HCT116 (cell line): ENCODE data around the gene GTPBP2. TPM values are rescaled to one million over a fixed set of nuclear protein-coding genes. Genes with fewer than 3 reads are reported as not detected.

Source experiments
- ATAC-seq: fragments of 200-7000 bp; cut with Tn5 transposase; 2 replicates; pipeline ENCODE4 v1.9.1; 2020; ENCODE audit warnings: mild to moderate bottlenecking, moderate library complexity
- Bru-seq: library from RNA; stranded (reverse); fragments of 400-500 nt; gene quantifications from one replicate; lab custom pipeline; 2021; lab: Mats Ljungman, UMichigan
- BruChase-seq, 2 experiments: library from RNA; stranded (reverse); fragments of 400-500 nt; gene quantifications; one replicate each; lab custom pipeline; 2021; lab: Mats Ljungman, UMichigan
- BruUV-seq: library from RNA; stranded (reverse); fragments of 400-500 nt; replicated peaks from 2 replicates; lab custom pipeline; 2021; lab: Mats Ljungman, UMichigan
- CTCF ChIA-PET: fragments of 300-600 bp; sonication (Branson Sonifier 250); formaldehyde crosslinking; loops from one replicate; lab custom pipeline; 2021; ENCODE audit warnings: antibody characterized with exemption; lab: Charles Lee
- POLR2A ChIA-PET: fragments of 300-600, 350-600 bp; sonication (Branson Sonifier 250); formaldehyde crosslinking; loops from one replicate; lab custom pipeline; 2021; ENCODE audit warnings: antibody characterized with exemption; lab: Charles Lee
- RAD21 ChIA-PET, 2 experiments: fragments of 300-600 bp; sonication (Branson Sonifier 250); formaldehyde crosslinking; loops; one replicate each; lab custom pipeline; 2023; ENCODE audit warnings: low total read pairs in 2 of 2; ENCODE audit not compliant: uncharacterized antibody in 2 of 2, unreplicated experiment in 2 of 2, low non-redundant PET in 1 of 2; lab: Charles Lee
- DNase-seq: peaks from one replicate; pipeline ENCODE4 v3.0.0-alpha.2; 2010; ENCODE audit warnings: low read depth, low spot score
- H2AFZ ChIP-seq: fragments of 200-600 bp; shearing (Covaris generic), sonication (generic); 2 replicates; pipeline ENCODE4 v1.6.1; 2017; ENCODE audit warnings: low read depth, mixed run types, mixed read lengths, antibody characterized with exemption, low read length; ENCODE audit not compliant: poor library complexity, severe bottlenecking
- H3K27ac ChIP-seq: 2 replicates; pipeline ENCODE4 v1.5.1; 2012; ENCODE audit warnings: low read depth, low read length
- H3K27me3 ChIP-seq: fragments of 200-600 bp; sonication (generic); 2 replicates; pipeline ENCODE4 v1.6.1; 2016; ENCODE audit warnings: mixed run types, low read length, mixed read lengths; ENCODE audit not compliant: insufficient read depth
- H3K36me3 ChIP-seq, 2 experiments: fragments of 200-500 bp in 1 of 2; fragments of 200-600 bp in 1 of 2; sonication (Bioruptor generic) in 1 of 2; sonication (generic) in 1 of 2; 2 replicates each; pipeline versions ENCODE4 v1.5.1 to v1.6.1; 2014 to 2016; ENCODE audit warnings: low read length in 2 of 2, inconsistent platforms in 1 of 2, mixed read lengths in 1 of 2, mixed run types in 1 of 2; ENCODE audit not compliant: insufficient read depth in 2 of 2, control insufficient read depth in 1 of 2
- H3K4me1 ChIP-seq, 2 experiments: fragments of 200-600 bp in 1 of 2; sonication (generic) in 1 of 2; 2 replicates each; pipeline versions ENCODE4 v1.5.1 to v1.6.1; 2012 to 2017; ENCODE audit warnings: low read length in 2 of 2, inconsistent platforms in 1 of 2, mild to moderate bottlenecking in 1 of 2, mixed read lengths in 1 of 2, mixed run types in 1 of 2, moderate library complexity in 1 of 2; ENCODE audit not compliant: insufficient read depth in 2 of 2, control insufficient read depth in 1 of 2
- H3K4me2 ChIP-seq: fragments of 200-600 bp; sonication (generic); 2 replicates; pipeline ENCODE4 v1.6.1; 2017; ENCODE audit warnings: mixed run types, low read length, mixed read lengths
- H3K4me3 ChIP-seq, 2 experiments: fragments of 200-600 bp in 1 of 2; sonication (generic) in 1 of 2; replicated peaks in 1 of 2; 2 replicates each; pipeline ENCODE4 v1.5.1; 2011 to 2016; ENCODE audit warnings: low read length in 2 of 2, control low read depth in 1 of 2, low read depth in 1 of 2, mild to moderate bottlenecking in 1 of 2, mixed read lengths in 1 of 2, mixed run types in 1 of 2
- H3K79me2 ChIP-seq: fragments of 200-600 bp; sonication (generic); 2 replicates; pipeline ENCODE4 v1.6.1; 2017; ENCODE audit warnings: mild to moderate bottlenecking, mixed run types, low read length, moderate library complexity, mixed read lengths; ENCODE audit not compliant: insufficient read depth
- H3K9ac ChIP-seq: fragments of 200-600 bp; sonication (generic); 2 replicates; pipeline ENCODE4 v1.6.1; 2016; ENCODE audit warnings: low read length, mixed read lengths
- H3K9me2 ChIP-seq: fragments of 200-600 bp; sonication (generic), shearing (Covaris generic); 2 replicates; pipeline ENCODE4 v1.6.1; 2017; ENCODE audit warnings: mixed run types, mild to moderate bottlenecking, moderate library complexity; ENCODE audit not compliant: insufficient read depth
- H3K9me3 ChIP-seq, 2 experiments: fragments of 200-500 bp in 1 of 2; fragments of 200-600 bp in 1 of 2; sonication (Bioruptor generic) in 1 of 2; sonication (generic) in 1 of 2; 2 replicates each; pipeline ENCODE4 v1.6.1; 2014 to 2017; ENCODE audit warnings: low read length in 2 of 2, mixed read lengths in 2 of 2, inconsistent platforms in 1 of 2, low read depth in 1 of 2, mild to moderate bottlenecking in 1 of 2, mixed run types in 1 of 2, moderate library complexity in 1 of 2; ENCODE audit not compliant: control insufficient read depth in 1 of 2, insufficient read depth in 1 of 2
- H4K20me1 ChIP-seq: fragments of 200-600 bp; sonication (generic), shearing (Covaris generic); 2 replicates; pipeline ENCODE4 v1.6.1; 2017; ENCODE audit warnings: mixed run types, mild to moderate bottlenecking, moderate library complexity; ENCODE audit not compliant: insufficient read depth
- EGR1 ChIP-seq: IDR thresholded peaks from 2 replicates; pipeline ENCODE4 v1.6.1; 2012; ENCODE audit warnings: low read depth
- EZH2 ChIP-seq: fragments of 200-600 bp; sonication (generic); IDR thresholded peaks from 2 replicates; pipeline ENCODE4 v1.6.1; 2017; ENCODE audit warnings: antibody characterized with exemption, mixed run types
- FOSL1 ChIP-seq: IDR thresholded peaks from 2 replicates; pipeline ENCODE4 v1.6.1; 2012; ENCODE audit warnings: low read depth
- TCF7L2 ChIP-seq: IDR thresholded peaks from 2 replicates; pipeline ENCODE4 v1.7.0; 2011; ENCODE audit warnings: borderline replicate concordance, inconsistent platforms; ENCODE audit not compliant: insufficient read depth, insufficient read length; ENCODE audit errors: extremely low read depth
- ZFX ChIP-seq: fragments of 450-650 bp; IDR thresholded peaks from 2 replicates; pipeline ENCODE4 v1.6.1; 2017
- intact Hi-C: fragments of 100-400 bp; cut with micrococcal nuclease; formaldehyde crosslinking; loops from 2 replicates; pipeline ENCODE4 v1.10.0; 2022
- long read RNA-seq: library from polyadenylated mRNA; unstranded; transcript quantifications from one replicate; pipeline ENCODE4 v2.0.0, GENCODE V29; 2021; ENCODE audit not compliant: unreplicated experiment
- polyA plus RNA-seq: library from polyadenylated mRNA; unstranded; fragments of >200 nt; gene quantifications from 2 replicates; pipeline ENCODE4 v1.2.1, GENCODE V29; 2012; ENCODE audit warnings: missing spikeins
- total RNA-seq: library from RNA; stranded (reverse); gene quantifications from one replicate; pipeline ENCODE4 v1.2.1, GENCODE V29; 2021; ENCODE audit not compliant: unreplicated experiment
- TF ChIP-seq, protein P1 (sequence below): IDR thresholded peaks from 2 replicates; pipeline ENCODE4 v1.6.1; 2011; ENCODE audit warnings: mild to moderate bottlenecking, low read length, moderate library complexity; ENCODE audit not compliant: insufficient replicate concordance; ENCODE audit errors: extremely low read depth
- TF ChIP-seq, protein P2 (sequence below): IDR thresholded peaks from 2 replicates; pipeline ENCODE4 v1.6.1; 2012

The GTPBP2 gene, protein sequence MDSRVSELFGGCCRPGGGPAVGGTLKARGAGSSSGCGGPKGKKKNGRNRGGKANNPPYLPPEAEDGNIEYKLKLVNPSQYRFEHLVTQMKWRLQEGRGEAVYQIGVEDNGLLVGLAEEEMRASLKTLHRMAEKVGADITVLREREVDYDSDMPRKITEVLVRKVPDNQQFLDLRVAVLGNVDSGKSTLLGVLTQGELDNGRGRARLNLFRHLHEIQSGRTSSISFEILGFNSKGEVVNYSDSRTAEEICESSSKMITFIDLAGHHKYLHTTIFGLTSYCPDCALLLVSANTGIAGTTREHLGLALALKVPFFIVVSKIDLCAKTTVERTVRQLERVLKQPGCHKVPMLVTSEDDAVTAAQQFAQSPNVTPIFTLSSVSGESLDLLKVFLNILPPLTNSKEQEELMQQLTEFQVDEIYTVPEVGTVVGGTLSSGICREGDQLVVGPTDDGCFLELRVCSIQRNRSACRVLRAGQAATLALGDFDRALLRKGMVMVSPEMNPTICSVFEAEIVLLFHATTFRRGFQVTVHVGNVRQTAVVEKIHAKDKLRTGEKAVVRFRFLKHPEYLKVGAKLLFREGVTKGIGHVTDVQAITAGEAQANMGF
- total RNA-seq (98.0 TPM), Bru-seq, nascent RNA (percentile 98 among the genes with signal in this experiment), BruChase-seq, experiment 1, labeled RNA remaining after a 6-hour chase (percentile 98 among the genes with signal in this experiment), BruChase-seq, experiment 2, labeled RNA remaining after a 2-hour chase (percentile 99 among the genes with signal in this experiment)
- 154 and 183 TPM in 2 replicates for polyA plus RNA-seq
- long read RNA-seq, transcript GTPBP2-202 (12 exons, 2,933 nt), result major isoform, 7 of 66 reads
- long read RNA-seq, partial matches to known transcripts, result 30 of 66 reads
- long read RNA-seq, other reads (novel, unspliced or antisense), result 26 of 66 reads

DNA sequence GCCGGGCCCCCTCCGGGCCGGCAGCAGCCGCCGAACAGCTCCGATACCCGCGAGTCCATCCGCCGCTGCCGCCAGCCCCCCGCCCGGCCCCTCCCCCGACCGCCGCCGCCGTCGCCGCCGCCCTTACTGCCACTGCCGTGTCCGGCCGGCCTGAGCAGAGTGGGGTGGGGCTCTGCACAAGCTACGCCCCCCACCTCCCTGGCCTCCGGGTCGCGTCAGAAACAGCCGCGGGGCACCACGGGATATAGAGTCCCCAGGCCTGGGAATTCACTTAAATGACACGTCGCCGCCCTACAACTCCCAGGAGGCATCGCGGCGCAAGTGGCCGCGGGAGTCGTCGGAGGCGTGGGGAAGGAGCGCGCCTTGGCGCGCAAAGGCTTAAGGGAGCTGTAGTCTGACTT is at the start of gene GTPBP2:
Gene GTPBP2, minus strand, starts transcription at position 161 of the 401 bp plus-strand sequence. Its CDS starts 102 bp downstream, at position 59.
- peaks cover 5 to 20% of the 10 kb centered on the region in 2 experiments; a peak in 1 of 4 replicates for H3K36me3 ChIP-seq
- peak within 1 kb of the TSS; percentile 80 to 100 for H3K4me3 ChIP-seq
- BruUV-seq, result no TSS peak
- peak; percentile 97 for DNase-seq
- H3K79me2 ChIP-seq, result peaks cover 24% of the 10 kb centered on the region
- TF ChIP-seq FOSL1 (no peak), TCF7L2 (peak; percentile 38), ZFX (peak; percentile 20; the same call in 1 of the 2 replicates), EGR1 (no peak), EZH2 (no peak)
- TF ChIP-seq, protein P1, sequence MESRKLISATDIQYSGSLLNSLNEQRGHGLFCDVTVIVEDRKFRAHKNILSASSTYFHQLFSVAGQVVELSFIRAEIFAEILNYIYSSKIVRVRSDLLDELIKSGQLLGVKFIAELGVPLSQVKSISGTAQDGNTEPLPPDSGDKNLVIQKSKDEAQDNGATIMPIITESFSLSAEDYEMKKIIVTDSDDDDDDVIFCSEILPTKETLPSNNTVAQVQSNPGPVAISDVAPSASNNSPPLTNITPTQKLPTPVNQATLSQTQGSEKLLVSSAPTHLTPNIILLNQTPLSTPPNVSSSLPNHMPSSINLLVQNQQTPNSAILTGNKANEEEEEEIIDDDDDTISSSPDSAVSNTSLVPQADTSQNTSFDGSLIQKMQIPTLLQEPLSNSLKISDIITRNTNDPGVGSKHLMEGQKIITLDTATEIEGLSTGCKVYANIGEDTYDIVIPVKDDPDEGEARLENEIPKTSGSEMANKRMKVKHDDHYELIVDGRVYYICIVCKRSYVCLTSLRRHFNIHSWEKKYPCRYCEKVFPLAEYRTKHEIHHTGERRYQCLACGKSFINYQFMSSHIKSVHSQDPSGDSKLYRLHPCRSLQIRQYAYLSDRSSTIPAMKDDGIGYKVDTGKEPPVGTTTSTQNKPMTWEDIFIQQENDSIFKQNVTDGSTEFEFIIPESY, result peak; percentile 55
- TF ChIP-seq, protein P2, sequence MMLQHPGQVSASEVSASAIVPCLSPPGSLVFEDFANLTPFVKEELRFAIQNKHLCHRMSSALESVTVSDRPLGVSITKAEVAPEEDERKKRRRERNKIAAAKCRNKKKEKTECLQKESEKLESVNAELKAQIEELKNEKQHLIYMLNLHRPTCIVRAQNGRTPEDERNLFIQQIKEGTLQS, result no peak
- RAD21 ChIA-PET, result interaction anchor here in 1 of 2 experiments (0.7 to 1.5 kb wide), 2 partner anchors 56 to 450 kb away, joined by 4 to 7 read pairs; no protein-coding TSS in a partner anchor
- H3K27me3 ChIP-seq, result no peaks in the 10 kb centered on the region
- POLR2A ChIA-PET, result interaction anchor here (0.6 to 3.4 kb wide), 18 partner anchors 11 to 883 kb away, joined by 3 to 43 read pairs (median 4); partner anchors contain the start of genes POLH, POLR1C, TBCC and VEGFA
- no peaks in the 10 kb centered on the region for H3K9me2 ChIP-seq
- peak within 1 kb of the TSS; percentile 84 for H3K4me2 ChIP-seq
- H4K20me1 ChIP-seq, result no peaks in the 10 kb centered on the region
- CTCF ChIA-PET, result interaction anchor here (0.6 to 2.0 kb wide), 10 partner anchors 21 to 450 kb away, joined by 3 to 7 read pairs (median 4); partner anchors contain the start of gene VEGFA
- no peaks in the 10 kb centered on the region for H3K9me3 ChIP-seq
- H3K9ac ChIP-seq, result peak within 1 kb of the TSS; percentile 88
- peak; percentile 85 for ATAC-seq
- peak within 1 kb of the TSS; percentile 86 for H3K27ac ChIP-seq
- peak within 1 kb of the TSS; percentile 80 for H2AFZ ChIP-seq
- intact Hi-C loops, result loop anchor here (2.0 to 5.0 kb wide), 2 partner anchors 143 to 618 kb away; partner anchors contain the start of genes HSP90AB1 and VEGFA
- peaks cover 20 to 39% of the 10 kb centered on the region in 2 experiments for H3K4me1 ChIP-seq
